Urinary bladder (tissue), 4 donors: Measurements from ENCODE around the gene SLC25A27. TPM values are rescaled to one million over a fixed set of nuclear protein-coding genes. Genes with fewer than 3 reads are reported as not detected.

Experiments used
- DNase-seq: peaks from one replicate; pipeline ENCODE4 v3.0.0-alpha.2; 2015; ENCODE audit errors: extremely low spot score
- H3K27ac ChIP-seq: one replicate; pipeline ENCODE4 v1.5.1; 2013; ENCODE audit warnings: low read depth, mild to moderate bottlenecking, moderate library complexity
- H3K36me3 ChIP-seq: one replicate; pipeline ENCODE4 v1.6.1; 2013; ENCODE audit warnings: mild to moderate bottlenecking, moderate library complexity; ENCODE audit not compliant: insufficient read depth
- H3K4me1 ChIP-seq: one replicate; pipeline ENCODE4 v1.6.1; 2013; ENCODE audit warnings: mild to moderate bottlenecking, moderate library complexity; ENCODE audit not compliant: insufficient read depth
- H3K4me3 ChIP-seq: one replicate; pipeline ENCODE4 v1.5.1; 2013; ENCODE audit warnings: low read depth, low read length
- WGBS: extraction: QIAGEN DNeasy Blood & Tissue Kit; methylation state at CpG from one replicate; pipeline ENCODE4 v1.1.7; 2013; 5-methylcytosine and 5-hydroxymethylcytosine counted together
- polyA plus RNA-seq: library from polyadenylated mRNA; stranded (reverse); fragments of 200-250 nt; gene quantifications from one replicate; pipeline ENCODE4 v1.2.3, GENCODE V29; 2013
- total RNA-seq: library from RNA; depleted of rRNA; stranded (reverse); fragments of >200 nt; gene quantifications from one replicate; pipeline ENCODE4 v1.2.3, GENCODE V29; 2014
- donor health status: healthy with polysubstance abuse.
- donor health status: healthy.

Gene SLC25A27
- total and polyA plus RNA-seq, 2 donors = 15.0 to 41.5 TPM

GRCh38 chr6:46706464-46706863 is 53.7 kb downstream of the SLC25A27 start:
- Histone ChIP-seq H3K36me3 (no peaks in the 10 kb centered on the region), H3K27ac (no peak overlapping the region), H3K4me3 (no peak overlapping the region), H3K4me1 (no peaks in the 10 kb centered on the region)
- no peak for DNase-seq
- 85% methylated on average over 2 of the region's 2 CpGs for WGBS

- WGBS = 89% methylated on average over 1 of the region's 1 CpG
- Histone ChIP-seq H3K4me1 (no peaks in the 10 kb centered on the region), H3K4me3 (no peak overlapping the region), H3K36me3 (no peaks in the 10 kb centered on the region), H3K27ac (no peak overlapping the region)
- DNase-seq = no peak
Observed at GRCh38 chr6:46711491-46711890, 58.7 kb downstream of the SLC25A27 start.

GRCh38 chr6:46715141-46715540 is 62.4 kb downstream of the SLC25A27 start:
- no peak overlapping the region for H3K27ac ChIP-seq
- H3K4me3 ChIP-seq = no peak overlapping the region
- no peaks in the 10 kb centered on the region for H3K36me3 ChIP-seq
- no peak for DNase-seq
- H3K4me1 ChIP-seq = no peaks in the 10 kb centered on the region

GRCh38 chr6:46719099-46719498 is 66.3 kb downstream of the SLC25A27 start:
- Histone ChIP-seq H3K27ac (no peak overlapping the region), H3K4me1 (no peaks in the 10 kb centered on the region), H3K4me3 (no peak overlapping the region), H3K36me3 (no peaks in the 10 kb centered on the region)
- DNase-seq = no peak
- 65% methylated on average over 1 of the region's 1 CpG for WGBS

- H3K4me1 ChIP-seq = no peaks in the 10 kb centered on the region
- WGBS = 81% methylated on average over 1 of the region's 1 CpG
Observed at GRCh38 chr6:46720401-46720800, 67.6 kb downstream of the SLC25A27 start.

More at GRCh38 chr6:46720401-46720800, 67.6 kb downstream of the SLC25A27 start:
- Histone ChIP-seq H3K36me3 (no peaks in the 10 kb centered on the region), H3K27ac (no peak overlapping the region), H3K4me3 (no peak overlapping the region)
- no peak for DNase-seq

Other genes with a start within 250 kb of the SLC25A27 start
- gene RCAN2, start 161.5 kb upstream of the SLC25A27 start, total RNA-seq = 23.7 TPM
- 60.2 TPM for gene RCAN2, start 161.5 kb upstream of the SLC25A27 start, polyA plus RNA-seq
- 13.3 TPM for gene CYP39A1, start 157 bp upstream of the SLC25A27 start, total RNA-seq
- gene CYP39A1, start 157 bp upstream of the SLC25A27 start, polyA plus RNA-seq = 4.3 TPM
- 1.9 TPM for gene TDRD6, start 34.9 kb downstream of the SLC25A27 start, total RNA-seq
- 0.13 TPM for gene TDRD6, start 34.9 kb downstream of the SLC25A27 start, polyA plus RNA-seq
- 2.7 TPM for gene PLA2G7, start 82.4 kb downstream of the SLC25A27 start, total RNA-seq
- 0.77 TPM for gene PLA2G7, start 82.4 kb downstream of the SLC25A27 start, polyA plus RNA-seq
- not detected for gene ANKRD66, start 94.0 kb downstream of the SLC25A27 start, total RNA-seq
- gene ANKRD66, start 94.0 kb downstream of the SLC25A27 start, polyA plus RNA-seq = not detected
- not detected for gene MEP1A, start 140.4 kb downstream of the SLC25A27 start, total RNA-seq
- not detected for gene MEP1A, start 140.4 kb downstream of the SLC25A27 start, polyA plus RNA-seq